CD14-positive monocyte (primary cell): ENCODE data around the gene DHCR24. TPM values are rescaled to one million over a fixed set of nuclear protein-coding genes. Genes with fewer than 3 reads are reported as not detected.

Experiments
- DNase-seq, 3 donors: peaks; one replicate each; pipeline ENCODE4 v3.0.0-alpha.2; 2011 to 2022
- H2AFZ ChIP-seq: 2 replicates; pipeline ENCODE4 v1.6.0; 2012; ENCODE audit warnings: mild to moderate bottlenecking, low read depth, low read length, inconsistent platforms; ENCODE audit not compliant: insufficient read depth, poor library complexity, severe bottlenecking
- H3K27ac ChIP-seq, 2 donors: 1 replicate in 1 of 2; 2 replicates in 1 of 2; pipeline ENCODE4 v1.5.1; 2012 to 2013; ENCODE audit warnings: low read length in 2 of 2, control low read depth in 1 of 2, inconsistent platforms in 1 of 2, low read depth in 1 of 2, mild to moderate bottlenecking in 1 of 2
- H3K27me3 ChIP-seq, 2 donors: one replicate each; pipeline versions ENCODE4 v1.6.0 to v1.6.1; 2011 to 2013; ENCODE audit warnings: low read length in 2 of 2; ENCODE audit not compliant: control insufficient read depth in 2 of 2, insufficient read depth in 2 of 2
- H3K36me3 ChIP-seq, 2 donors: replicated peaks in 1 of 2; 1 replicate in 1 of 2; 2 replicates in 1 of 2; pipeline versions ENCODE4 v1.5.1 to v1.6.1; 2012 to 2013; ENCODE audit warnings: low read length in 2 of 2, control low read depth in 1 of 2, inconsistent platforms in 1 of 2, mild to moderate bottlenecking in 1 of 2; ENCODE audit not compliant: insufficient read depth in 2 of 2, control insufficient read depth in 1 of 2
- H3K4me1 ChIP-seq, 2 donors: 1 replicate in 1 of 2; 2 replicates in 1 of 2; pipeline versions ENCODE4 v1.5.1 to v1.6.1; 2012 to 2013; ENCODE audit warnings: low read length in 2 of 2, control low read depth in 1 of 2, inconsistent platforms in 1 of 2, mild to moderate bottlenecking in 1 of 2, moderate library complexity in 1 of 2; ENCODE audit not compliant: insufficient read depth in 2 of 2, control insufficient read depth in 1 of 2
- H3K4me2 ChIP-seq: replicated peaks from 2 replicates; pipeline ENCODE3; 2012; ENCODE audit warnings: low read length, moderate library complexity, mild to moderate bottlenecking; ENCODE audit not compliant: poor library complexity, severe bottlenecking; ENCODE audit errors: extremely low read depth
- H3K4me3 ChIP-seq, 3 experiments: fragments of 200-600 bp in 1 of 3; sonication (generic) in 1 of 3; replicated peaks in 1 of 3; 1 replicate in 2 of 3; 2 replicates in 1 of 3; pipeline ENCODE4 v1.5.1; 2011 to 2013; ENCODE audit warnings: low read length in 3 of 3, mild to moderate bottlenecking in 3 of 3, control low read depth in 2 of 3, low read depth in 2 of 3, inconsistent platforms in 1 of 3, moderate library complexity in 1 of 3
- H3K79me2 ChIP-seq: 2 replicates; pipeline ENCODE4 v1.6.0; 2012; ENCODE audit warnings: mild to moderate bottlenecking, control low read depth, inconsistent platforms, low read length, moderate library complexity; ENCODE audit not compliant: insufficient read depth
- H3K9ac ChIP-seq: 2 replicates; pipeline ENCODE4 v1.6.0; 2017; ENCODE audit warnings: low read length, mild to moderate bottlenecking; ENCODE audit not compliant: insufficient read depth, poor library complexity, severe bottlenecking
- H3K9me3 ChIP-seq, 2 donors: replicated peaks in 1 of 2; 1 replicate in 1 of 2; 2 replicates in 1 of 2; pipeline versions ENCODE4 v1.5.1 to v1.6.1; 2012 to 2013; ENCODE audit warnings: low read length in 2 of 2, control low read depth in 1 of 2; ENCODE audit not compliant: control insufficient read depth in 1 of 2, insufficient read depth in 1 of 2
- H4K20me1 ChIP-seq: 2 replicates; pipeline ENCODE4 v1.6.0; 2012; ENCODE audit warnings: mild to moderate bottlenecking, low read length, control low read depth, moderate library complexity; ENCODE audit not compliant: insufficient read depth
- H3K27ac Mint-ChIP-seq, 7 donors: one replicate each; pipeline ENCODE4 v1.8.0; 2020; ENCODE audit warnings: mild to moderate bottlenecking in 7 of 7, mixed read lengths in 7 of 7, moderate library complexity in 6 of 7, inconsistent platforms in 2 of 7
- H3K27me3 Mint-ChIP-seq, 3 donors: one replicate each; pipeline ENCODE4 v1.8.0; 2021 to 2022; ENCODE audit warnings: low read depth in 3 of 3, mild to moderate bottlenecking in 3 of 3, mixed read lengths in 3 of 3, moderate library complexity in 3 of 3, inconsistent platforms in 1 of 3
- H3K36me3 Mint-ChIP-seq, 2 donors: one replicate each; pipeline ENCODE4 v1.8.0; 2020; ENCODE audit warnings: mixed read lengths in 2 of 2, inconsistent platforms in 1 of 2, mild to moderate bottlenecking in 1 of 2
- H3K4me1 Mint-ChIP-seq: one replicate; pipeline ENCODE4 v1.8.0; 2020; ENCODE audit warnings: mild to moderate bottlenecking, mixed read lengths
- H3K4me3 Mint-ChIP-seq, 2 donors: one replicate each; pipeline ENCODE4 v1.8.0; 2020; ENCODE audit warnings: mild to moderate bottlenecking in 2 of 2, mixed read lengths in 2 of 2, moderate library complexity in 1 of 2
- H3K9me3 Mint-ChIP-seq, 7 donors: one replicate each; pipeline ENCODE4 v1.8.0; 2020 to 2022; ENCODE audit warnings: mixed read lengths in 7 of 7, mild to moderate bottlenecking in 6 of 7, moderate library complexity in 6 of 7, inconsistent platforms in 2 of 7
- CTCF ChIP-seq: fragments of 200-600 bp; IDR thresholded peaks from one replicate; pipeline ENCODE4 v1.8.0; 2022; ENCODE audit warnings: antibody characterized with exemption, mild to moderate bottlenecking
- WGBS: methylation state at CpG from one replicate; pipeline ENCODE4 v1.1.5; 2013; ENCODE audit warnings: missing lambda C conversion rate; ENCODE audit not compliant: insufficient coverage; 5-methylcytosine and 5-hydroxymethylcytosine counted together
- intact Hi-C, 2 donors: fragments of 100-400 bp; cut with micrococcal nuclease; formaldehyde crosslinking; loops; one replicate each; pipeline versions ENCODE4 v1.15.0 to v1.15.1; 2023
- polyA plus RNA-seq, 3 donors: library from polyadenylated mRNA; depleted of rRNA in 1 of 3; unstranded in 2 of 3; stranded (reverse) in 1 of 3; fragments of 300-500 nt in 2 of 3; fragments of >200 nt in 1 of 3; fragmentation: Illumina TruSeq in 2 of 3; gene quantifications; 1 replicate in 2 of 3; 2 replicates in 1 of 3; pipeline ENCODE4 v1.2.3, GENCODE V29; 2012 to 2021

The DHCR24 gene
- polyA plus RNA-seq, 3 donors: 0.48 to 3.5 (median 3.0) TPM

- Histone ChIP-seq H3K9ac (no peak overlapping the region), H3K4me1 (no peaks in the 10 kb centered on the region), H3K4me2 (no peak overlapping the region), H3K9me3 (no peaks in the 10 kb centered on the region), H2AFZ (no peak overlapping the region), H3K36me3 (no peaks in the 10 kb centered on the region), H3K27ac (no peak overlapping the region), H3K79me2 (no peaks in the 10 kb centered on the region), H3K4me3 (no peak overlapping the region), H4K20me1 (no peaks in the 10 kb centered on the region), H3K27me3 (peaks cover 0 to 12% of the 10 kb centered on the region in 2 donors)
- Mint-ChIP-seq H3K27ac (no peak overlapping the region), H3K4me1 (peaks cover 4% of the 10 kb centered on the region), H3K36me3 (no peaks in the 10 kb centered on the region), H3K9me3 (peaks cover 0 to 2% (median 0%) of the 10 kb centered on the region in 7 donors), H3K4me3 (no peak overlapping the region), H3K27me3 (peaks cover 8 to 13% (median 9%) of the 10 kb centered on the region in 3 donors)
- no peak for TF ChIP-seq CTCF
- WGBS: no CpG with 5 or more reads among the region's 1 CpG
- intact Hi-C loops: no loop called here
- DNase-seq: no peak
Observed at GRCh38 chr1:54894271-54894670, 7.3 kb upstream of the DHCR24 start.

GRCh38 chr1:54892586-54892985 lies 5.6 kb upstream of the DHCR24 start:
- Histone ChIP-seq H3K4me1 (peaks cover 3 to 4% of the 10 kb centered on the region in 2 donors), H3K79me2 (no peaks in the 10 kb centered on the region), H3K27ac (no peak overlapping the region), H3K9ac (no peak overlapping the region), H3K4me3 (no peak overlapping the region), H3K36me3 (no peaks in the 10 kb centered on the region), H4K20me1 (no peaks in the 10 kb centered on the region), H3K9me3 (no peaks in the 10 kb centered on the region), H2AFZ (no peak overlapping the region), H3K4me2 (no peak overlapping the region), H3K27me3 (peaks cover 4 to 26% of the 10 kb centered on the region in 2 donors)
- Mint-ChIP-seq H3K4me1 (peaks cover 12% of the 10 kb centered on the region), H3K9me3 (peaks cover 0 to 3% (median 0%) of the 10 kb centered on the region in 7 donors), H3K4me3 (no peak overlapping the region), H3K36me3 (no peaks in the 10 kb centered on the region), H3K27me3 (peaks cover 16 to 27% (median 18%) of the 10 kb centered on the region in 3 donors), H3K27ac (no peak overlapping the region)
- no peak for DNase-seq
- no CpG with 5 or more reads among the region's 1 CpG for WGBS
- intact Hi-C loops: no loop called here
- TF ChIP-seq CTCF: no peak
